HG02571 (cell line): ENCODE data around the gene CENPF.
A peak's percentile ranks its signal among the peaks of the same experiment; 100 is the strongest.
"Not testable (repeated sequence)": the region's sequence is repeated elsewhere in the genome, so short reads cannot be mapped to it uniquely, and the experiment has no call there.

ENCODE experiments used
- ATAC-seq: cut with Tn5 transposase; IDR thresholded peaks from one replicate; pipeline ENCODE4 v1.9.1; 2021; ENCODE audit warnings: mild to moderate bottlenecking, moderate library complexity; ENCODE audit not compliant: unreplicated experiment

Gene CENPF, protein sequence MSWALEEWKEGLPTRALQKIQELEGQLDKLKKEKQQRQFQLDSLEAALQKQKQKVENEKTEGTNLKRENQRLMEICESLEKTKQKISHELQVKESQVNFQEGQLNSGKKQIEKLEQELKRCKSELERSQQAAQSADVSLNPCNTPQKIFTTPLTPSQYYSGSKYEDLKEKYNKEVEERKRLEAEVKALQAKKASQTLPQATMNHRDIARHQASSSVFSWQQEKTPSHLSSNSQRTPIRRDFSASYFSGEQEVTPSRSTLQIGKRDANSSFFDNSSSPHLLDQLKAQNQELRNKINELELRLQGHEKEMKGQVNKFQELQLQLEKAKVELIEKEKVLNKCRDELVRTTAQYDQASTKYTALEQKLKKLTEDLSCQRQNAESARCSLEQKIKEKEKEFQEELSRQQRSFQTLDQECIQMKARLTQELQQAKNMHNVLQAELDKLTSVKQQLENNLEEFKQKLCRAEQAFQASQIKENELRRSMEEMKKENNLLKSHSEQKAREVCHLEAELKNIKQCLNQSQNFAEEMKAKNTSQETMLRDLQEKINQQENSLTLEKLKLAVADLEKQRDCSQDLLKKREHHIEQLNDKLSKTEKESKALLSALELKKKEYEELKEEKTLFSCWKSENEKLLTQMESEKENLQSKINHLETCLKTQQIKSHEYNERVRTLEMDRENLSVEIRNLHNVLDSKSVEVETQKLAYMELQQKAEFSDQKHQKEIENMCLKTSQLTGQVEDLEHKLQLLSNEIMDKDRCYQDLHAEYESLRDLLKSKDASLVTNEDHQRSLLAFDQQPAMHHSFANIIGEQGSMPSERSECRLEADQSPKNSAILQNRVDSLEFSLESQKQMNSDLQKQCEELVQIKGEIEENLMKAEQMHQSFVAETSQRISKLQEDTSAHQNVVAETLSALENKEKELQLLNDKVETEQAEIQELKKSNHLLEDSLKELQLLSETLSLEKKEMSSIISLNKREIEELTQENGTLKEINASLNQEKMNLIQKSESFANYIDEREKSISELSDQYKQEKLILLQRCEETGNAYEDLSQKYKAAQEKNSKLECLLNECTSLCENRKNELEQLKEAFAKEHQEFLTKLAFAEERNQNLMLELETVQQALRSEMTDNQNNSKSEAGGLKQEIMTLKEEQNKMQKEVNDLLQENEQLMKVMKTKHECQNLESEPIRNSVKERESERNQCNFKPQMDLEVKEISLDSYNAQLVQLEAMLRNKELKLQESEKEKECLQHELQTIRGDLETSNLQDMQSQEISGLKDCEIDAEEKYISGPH (N-terminal part only)

DNA sequence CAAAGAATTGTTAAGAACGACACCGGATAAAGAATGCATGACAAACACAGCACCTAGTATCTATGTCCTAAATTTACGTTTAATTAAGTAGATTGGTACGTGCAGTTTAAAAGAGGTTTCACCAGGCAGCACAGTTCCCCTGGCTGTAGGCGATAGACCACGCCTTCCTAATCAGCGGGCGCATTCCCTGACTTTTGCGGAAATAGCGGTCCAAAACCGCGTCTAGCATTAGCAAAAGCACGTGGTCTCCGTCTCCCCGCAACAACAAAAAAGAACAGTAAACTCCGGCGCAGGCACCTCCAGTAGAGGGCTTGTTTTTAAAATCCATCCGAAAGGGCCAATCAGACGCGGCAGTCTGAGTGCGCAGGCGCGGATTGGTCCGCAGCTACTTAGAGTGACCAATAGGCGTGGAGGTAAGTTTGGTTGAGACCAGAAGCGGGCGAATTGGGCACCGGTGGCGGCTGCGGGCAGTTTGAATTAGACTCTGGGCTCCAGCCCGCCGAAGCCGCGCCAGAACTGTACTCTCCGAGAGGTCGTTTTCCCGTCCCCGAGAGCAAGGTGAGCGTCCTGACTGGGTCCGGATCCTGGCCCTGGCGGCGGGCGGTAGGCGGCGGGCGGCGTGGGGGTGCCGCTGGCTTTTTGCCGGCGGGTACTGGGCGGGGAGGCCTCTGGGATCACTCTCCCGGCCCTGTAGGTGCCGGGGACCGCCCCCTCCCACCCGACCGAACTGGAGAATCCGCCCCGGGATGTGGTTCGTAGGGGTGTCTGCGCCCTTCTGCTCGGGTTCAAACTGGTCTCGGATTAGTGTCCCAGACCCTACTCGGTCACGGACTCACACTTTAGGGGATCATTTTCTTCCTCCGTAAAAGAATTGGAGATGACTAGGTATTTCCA lies at the start of gene CENPF:
CENPF (plus strand) TSS at position 432 of the 894 bp plus-strand sequence. CDS start 10,560 bp downstream, outside the sequence.
- ATAC-seq = peak; percentile 100

DNA sequence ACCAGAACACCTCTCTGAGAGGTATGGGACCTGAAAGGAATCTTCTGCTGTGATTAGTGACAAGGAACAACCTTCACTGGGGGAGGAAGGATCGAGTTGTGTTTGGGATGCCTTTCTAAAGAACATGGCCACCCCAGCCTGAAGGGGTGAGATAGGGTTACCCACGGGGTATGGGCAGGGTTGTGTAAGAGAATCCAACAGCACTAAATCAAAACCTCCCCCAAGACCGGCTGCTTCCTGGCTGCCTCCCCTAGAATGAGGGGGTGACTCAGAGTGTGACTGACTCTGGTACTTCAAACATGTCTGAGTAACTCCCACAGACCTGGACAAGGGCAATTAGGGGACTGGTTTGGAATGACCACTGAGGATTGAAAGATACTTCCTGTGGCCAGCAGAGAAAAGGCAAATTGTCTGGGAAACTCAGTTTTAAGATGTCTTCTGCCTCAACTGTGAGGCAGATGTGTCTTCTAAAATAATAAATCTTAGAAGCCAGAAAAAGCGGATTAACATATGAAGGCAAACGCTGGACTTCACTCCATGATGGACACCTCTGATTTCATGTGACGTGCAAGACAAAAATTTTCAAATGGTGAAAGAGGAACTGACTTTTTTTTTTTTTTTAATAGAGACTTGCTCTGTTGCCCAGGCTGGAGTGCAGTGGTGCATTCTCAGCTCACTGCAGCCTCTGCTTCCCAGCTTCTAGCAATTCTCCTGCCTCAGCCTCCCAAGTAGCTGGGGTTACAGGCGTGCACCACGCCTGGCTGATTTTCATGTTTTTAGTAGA lies 44.9 kb upstream of the CENPF start:
- ATAC-seq = peak; percentile 48

DNA sequence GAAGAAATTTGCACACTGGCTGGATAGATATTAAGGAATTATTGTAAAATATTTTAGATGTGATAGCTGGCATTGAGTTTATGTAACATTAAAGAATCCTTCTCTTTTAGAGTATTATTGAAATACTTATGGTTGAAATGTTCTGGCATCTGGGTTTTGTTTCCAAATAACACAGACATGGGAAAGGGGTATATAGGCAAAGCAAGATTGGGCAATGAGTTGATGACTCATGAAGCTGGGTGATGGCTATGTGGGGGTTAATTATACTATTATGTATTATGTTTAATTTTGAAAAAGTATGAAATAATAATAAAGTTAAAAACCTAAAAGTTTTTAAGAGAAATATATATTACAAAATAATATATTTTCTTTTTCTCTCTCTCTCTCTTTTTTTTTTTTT lies 39.1 kb upstream of the CENPF start:
- ATAC-seq = no peak

DNA sequence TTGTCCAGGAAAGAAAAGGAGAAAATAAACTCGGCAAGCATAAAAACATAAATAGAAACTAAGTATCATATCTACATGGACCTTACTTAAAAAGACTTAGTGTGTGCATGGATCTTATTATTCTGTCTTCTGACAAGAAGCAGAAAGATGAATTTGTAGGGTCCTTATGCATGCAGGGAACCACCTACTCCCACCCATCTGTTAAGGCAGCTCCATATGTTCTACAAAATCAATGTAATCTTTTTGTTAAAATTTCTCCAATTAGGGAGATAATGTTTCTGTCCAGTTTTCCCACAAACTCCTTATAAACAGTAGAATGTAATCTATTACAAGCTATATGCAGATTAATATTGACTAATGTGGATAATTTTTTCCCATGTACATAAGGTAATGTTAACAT lies 37.7 kb upstream of the CENPF start:
- ATAC-seq = no peak

DNA sequence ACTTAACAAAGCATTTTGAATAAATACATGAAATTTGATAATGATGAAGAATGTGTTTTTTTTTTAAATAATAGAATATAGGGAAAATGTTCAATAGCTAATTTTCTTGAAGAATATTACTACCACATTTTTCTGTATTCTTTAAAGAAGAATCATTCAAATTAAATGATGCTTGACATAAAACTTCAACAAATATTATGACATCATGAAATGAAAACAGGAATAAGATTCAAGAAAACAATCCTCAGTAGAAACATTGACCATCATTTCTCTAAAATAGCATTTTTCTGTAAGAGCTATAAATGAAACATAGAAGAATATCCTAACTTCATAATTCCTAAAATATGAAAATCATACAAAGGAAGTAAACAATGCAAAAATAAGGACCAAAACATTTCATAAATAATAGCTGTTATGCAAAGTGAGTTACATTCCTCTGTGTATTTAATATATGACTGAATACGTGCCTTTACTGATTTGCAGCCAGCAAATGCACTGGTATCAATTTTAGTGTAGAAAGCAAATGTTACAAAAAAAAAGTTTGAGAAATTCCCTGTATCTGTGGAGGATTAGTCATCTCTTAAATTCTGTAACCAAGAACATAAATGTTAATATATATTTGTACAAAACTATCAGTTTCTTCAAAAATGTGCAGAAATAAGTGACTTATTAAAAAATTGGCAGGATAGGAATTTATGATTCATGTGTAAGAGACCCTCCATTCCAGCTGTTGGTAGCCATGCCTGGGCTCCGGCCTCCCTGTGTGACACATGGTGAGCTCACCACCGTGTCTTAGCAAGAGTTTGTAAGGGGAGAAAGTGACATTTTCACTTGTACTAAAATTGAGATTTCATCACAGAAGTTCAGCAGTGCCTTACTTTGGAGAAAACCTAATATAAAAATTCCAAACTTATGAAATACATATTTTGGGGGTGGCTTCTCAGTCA lies 36.6 kb upstream of the CENPF start:
- no peak for ATAC-seq

DNA sequence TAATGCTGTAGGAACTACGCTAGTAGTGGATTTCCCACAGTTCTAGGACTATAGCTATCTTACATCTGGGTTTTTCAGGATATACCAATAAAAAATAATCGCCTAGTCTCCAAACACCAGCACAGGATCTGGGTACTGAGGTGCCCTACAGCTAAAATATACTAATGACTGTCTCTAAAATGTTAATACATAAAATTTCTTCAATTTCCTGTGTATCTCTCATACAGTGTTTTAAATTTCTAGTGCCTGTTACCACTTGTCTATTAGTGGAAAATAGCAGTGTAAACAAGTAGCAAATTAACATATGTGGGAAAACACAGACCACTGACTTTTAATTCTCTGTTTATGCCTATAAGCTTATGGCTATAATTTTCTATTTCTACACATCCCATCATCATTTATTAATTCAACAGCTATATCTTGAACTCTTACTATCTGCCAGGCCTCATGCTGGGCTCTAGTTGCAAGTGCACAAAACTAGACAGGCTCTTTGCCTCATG lies 35.5 kb upstream of the CENPF start:
- no peak for ATAC-seq

DNA sequence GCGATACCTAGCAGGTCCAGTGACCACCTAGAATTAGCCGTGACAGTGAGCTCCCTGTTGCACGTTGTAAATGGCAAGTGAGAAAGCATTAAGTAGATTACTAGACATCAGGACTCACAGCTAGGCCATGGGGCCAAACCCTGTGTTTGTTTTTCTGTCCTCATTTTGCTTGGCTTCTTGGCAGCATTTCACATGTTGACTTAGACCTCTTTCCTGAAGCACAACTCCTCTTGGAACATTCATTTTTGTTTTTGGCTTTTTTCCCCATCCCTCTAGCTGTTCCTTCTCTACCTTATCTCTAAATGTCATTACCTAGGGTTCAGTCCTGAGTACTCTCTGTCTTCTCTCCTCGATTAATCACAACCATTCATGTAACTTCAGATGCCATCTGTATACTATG lies 34.7 kb upstream of the CENPF start:
- ATAC-seq = no peak

DNA sequence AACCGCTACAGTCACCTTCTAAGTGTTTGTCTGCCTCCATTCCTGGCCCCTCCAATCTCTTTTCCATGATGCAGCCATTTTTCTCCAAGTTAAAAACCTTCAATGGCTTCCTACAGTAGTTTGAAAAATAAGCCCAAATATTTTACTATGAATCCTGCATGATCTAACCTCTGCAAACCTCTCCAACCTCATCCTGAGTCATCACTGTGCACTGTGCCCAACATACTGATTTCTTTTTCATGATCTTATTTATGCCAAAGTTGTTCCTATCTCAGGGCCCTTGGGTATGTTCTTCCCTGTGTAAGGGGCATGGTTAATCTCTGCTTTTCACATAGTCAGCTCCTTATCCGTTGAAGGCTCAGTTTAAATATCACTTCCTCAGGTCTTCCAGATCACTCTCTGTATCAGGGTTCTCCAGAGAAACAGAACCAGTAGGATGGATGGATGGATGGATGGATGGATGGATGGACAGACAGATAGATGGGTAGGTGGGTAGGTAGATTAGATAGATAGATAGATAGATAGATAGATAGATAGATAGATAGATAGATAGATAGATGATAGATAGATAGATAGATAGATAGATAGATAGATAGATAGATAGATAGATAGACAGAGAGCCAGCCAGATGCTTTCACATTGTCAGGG lies 33.5 kb upstream of the CENPF start:
- ATAC-seq = no peak

DNA sequence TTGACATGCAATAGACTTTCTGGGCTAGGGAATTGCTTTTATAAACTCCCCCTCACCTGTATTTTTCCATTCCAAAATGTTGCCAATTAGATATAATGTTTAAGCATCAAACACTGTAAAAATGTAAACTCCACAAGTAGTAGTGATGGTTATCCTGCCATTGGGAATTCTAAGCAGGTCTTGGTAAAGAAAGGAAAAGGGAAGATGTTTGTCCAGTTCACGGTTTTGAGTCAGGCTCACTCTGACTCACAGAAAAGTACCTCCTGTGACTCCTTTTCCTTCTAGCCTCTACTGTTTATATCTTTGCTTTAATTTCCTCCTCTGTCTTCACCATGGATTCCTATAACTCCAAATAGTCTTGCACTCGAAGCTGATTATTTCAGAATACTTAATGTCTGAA lies 32.6 kb upstream of the CENPF start:
- no peak for ATAC-seq

DNA sequence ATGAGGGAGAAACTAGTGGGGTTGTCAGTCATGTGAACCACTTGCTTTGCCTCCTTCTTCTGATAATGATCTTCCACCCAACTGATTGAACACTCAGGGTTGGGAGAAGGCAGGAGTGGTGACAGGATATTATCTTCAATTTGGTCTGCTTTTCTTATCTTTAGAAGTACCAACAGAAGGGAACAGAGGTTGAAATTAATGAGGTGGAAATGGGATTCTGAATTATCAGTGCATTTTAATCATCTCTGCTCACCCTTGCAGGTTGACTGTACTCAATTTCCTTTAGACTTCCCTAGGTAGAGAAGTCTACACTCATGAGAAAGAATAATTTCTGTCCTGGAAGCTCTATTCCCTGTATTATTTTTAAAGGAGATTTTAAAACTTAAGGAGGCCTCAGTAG lies 31.7 kb upstream of the CENPF start:
- ATAC-seq = no peak

DNA sequence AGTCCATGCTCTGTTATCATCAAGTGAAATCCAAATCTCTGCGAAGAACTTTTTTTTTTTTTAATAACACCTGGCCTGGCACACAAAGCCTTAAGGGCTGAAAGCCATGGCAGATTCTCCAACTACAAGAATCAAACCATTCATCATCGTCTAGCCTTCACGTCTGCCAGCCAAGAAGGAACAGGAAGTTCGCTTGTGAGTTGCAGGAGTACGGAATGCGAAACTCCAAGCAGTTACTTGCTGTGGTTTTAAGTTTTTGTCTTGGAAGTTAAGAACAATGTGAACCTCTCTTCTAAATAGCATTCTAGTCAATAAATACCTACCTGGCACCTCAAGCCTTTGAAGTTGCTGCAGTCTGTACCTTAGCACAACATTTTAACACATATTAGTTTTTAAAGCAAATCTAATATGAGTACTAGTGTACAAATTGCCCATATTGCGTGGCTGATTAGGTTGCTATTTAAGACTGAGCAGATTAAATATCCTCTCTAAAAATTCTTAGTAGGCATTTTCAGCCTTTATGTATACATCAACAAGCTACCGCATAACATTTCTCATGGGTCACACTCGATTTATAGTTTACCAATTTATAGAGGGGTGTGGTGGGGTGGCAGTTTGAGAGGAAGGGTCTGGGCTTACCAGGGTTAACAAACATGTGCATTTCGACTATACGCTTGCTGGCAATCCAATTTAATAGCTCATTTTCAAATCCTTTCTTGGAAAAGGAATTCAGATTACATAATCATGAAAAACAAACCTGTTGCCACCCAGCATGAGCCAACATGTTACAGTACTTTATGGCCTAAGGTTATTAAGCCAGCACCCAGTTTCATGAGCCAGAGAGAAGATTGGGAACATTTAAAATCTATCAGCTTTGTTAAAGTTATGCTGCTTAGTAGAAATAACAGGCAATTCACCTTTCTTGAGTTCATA lies 29.3 kb upstream of the CENPF start:
- no peak for ATAC-seq

DNA sequence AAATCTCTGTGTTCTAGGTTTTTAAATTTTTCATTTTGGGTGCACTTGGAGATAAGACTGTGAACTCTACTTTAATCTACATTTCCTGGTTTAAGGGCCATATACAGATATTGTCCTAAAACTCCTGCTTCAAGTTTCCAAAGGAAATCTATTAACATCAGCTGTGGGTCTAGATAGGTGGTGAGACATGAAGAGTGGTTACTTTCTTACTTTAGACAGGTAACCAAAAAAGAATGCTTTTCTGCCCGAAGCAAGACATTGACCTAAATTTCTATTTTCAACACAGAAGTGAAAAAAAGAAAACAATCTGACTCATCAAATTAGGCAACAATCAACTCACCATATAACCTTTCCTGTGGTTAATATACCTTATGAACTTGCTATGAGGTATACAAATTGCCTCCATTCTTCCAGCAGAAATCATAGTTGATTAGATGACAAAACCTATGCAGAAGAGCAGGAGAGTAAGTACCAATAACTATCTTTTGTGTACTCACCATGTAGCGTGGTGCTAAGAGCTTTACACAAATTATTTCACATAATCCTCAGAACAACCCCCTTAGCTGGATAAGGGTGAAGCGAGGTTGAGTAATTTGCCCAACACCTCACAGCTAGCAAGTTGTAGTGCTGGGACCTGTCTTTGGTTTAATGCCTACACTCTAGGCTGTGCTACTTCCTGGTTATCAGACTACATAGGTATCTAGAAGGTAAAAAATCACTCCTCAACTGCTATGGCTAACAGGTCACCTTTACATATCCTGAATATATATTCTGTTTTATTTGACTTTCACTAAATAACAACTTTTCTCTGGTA lies 28.2 kb upstream of the CENPF start:
- no peak for ATAC-seq

DNA sequence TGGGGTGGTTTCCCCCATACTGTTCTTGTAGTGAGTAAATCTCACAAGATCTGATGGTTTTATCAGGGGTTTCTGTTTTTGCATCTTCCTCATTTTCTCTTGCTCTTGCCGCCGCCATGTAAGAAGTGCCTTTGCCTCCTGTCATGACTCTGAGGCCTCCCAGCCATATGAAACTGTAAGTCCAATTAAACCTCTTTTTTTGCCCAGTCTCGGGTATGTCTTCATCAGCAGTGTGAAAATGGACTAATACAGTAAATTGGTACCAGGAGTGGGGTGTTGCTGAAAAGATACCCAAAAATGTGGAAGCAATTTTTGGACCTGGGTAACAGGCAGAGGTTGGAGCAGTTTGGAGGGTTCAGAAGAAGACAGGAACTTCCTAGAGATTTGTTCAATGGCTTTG lies 26.9 kb upstream of the CENPF start:
- not testable (repeated sequence) for ATAC-seq

DNA sequence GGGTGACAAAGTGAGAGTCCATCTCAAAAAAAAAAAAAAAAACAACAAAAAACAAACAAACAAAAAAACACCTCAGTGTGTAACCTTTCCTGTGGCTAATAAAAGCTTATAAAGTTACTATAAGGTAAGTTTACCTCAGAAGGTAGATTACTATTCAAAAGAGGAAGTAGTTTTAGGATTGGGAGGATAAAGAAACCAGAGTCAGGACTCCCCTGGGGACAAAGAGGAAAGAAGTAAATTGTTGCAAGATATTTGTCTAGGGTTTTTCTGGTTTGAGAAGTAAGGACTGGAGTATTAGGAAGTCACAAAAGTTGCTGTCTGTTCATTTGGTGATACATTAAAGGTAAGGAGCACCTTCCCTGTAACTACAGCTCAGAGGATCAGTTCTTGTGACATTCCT lies 23.8 kb upstream of the CENPF start:
- ATAC-seq = no peak

DNA sequence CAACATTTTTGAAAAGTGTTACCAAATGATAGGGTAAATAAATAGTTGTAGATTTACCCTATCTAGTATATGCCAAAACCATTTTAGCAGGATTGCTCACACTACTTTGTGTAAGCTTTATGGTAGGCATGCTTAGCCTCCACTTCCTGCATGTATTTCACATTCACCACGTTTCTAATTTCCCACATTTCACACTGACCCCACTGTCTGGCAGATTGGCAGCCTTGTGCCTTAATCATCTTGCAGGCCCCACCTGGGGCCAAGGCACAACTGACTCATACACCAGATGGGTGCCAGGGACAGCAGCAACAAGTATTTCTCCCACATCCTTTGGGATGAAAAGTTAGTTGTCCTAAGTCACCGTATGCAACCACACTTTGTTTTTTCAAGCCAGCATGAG lies 21.2 kb upstream of the CENPF start:
- no peak for ATAC-seq
